ENCODE measurements around the gene ARHGAP22.
A peak's percentile ranks its signal among the peaks of the same experiment; 100 is the strongest.

The ARHGAP22 gene

DNA sequence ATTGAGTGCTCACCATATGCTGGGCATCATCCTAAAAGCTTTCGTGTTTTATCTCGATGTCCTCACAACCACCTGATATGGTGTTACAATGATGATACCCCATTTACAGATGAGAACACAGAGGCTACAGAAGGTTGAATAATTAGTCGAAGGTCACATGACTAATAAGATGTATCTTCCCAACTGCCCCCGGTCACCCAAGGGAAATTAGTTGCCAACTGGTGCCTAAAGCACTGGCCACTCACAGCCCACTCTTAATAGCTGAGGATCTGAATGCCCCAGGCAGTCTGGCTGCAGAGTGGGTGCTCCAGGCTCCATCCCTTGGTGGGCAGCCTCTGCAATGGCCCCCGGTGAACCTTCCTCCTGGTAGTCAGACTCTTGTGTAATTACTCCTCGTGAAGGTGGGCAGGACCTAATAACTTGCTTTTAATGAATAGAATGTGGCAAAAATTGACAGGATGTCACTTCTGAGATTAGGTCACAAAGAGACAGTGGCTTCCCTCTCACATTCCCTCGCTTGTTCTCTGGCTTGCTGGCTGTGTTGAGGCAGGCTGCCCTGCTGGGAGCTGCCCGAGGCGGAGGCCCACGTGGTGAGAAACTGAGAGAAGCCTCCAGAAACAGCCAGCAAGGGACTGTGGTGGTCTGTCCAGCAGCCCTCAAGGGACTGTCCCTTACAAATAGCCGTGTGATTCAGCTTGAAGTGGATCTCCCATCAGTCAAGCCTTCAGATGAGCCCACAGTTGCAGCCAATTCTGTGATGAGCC is 109.4 kb downstream of the ARHGAP22 start:
- DNase-seq = no peak

DNA sequence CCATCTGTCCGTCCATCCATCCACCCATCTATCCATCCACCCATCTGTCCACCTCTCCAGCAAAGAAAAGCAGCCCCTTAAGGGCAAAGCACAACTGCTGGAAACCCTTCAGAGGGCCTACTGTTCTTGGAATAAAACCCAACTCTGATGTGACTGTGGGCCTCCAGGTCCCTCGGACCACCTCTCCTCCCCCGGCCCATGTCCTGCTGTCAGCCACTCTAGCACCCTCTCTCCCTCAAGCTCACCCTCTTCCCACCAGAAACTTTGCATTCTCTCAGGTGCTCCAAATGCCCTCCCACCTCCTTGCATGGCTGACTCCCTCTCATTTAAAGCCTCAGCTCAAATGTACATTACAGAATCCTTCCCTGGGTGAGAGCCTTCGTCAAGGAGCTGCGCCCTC is 110.3 kb downstream of the ARHGAP22 start:
- DNase-seq = no peak

DNA sequence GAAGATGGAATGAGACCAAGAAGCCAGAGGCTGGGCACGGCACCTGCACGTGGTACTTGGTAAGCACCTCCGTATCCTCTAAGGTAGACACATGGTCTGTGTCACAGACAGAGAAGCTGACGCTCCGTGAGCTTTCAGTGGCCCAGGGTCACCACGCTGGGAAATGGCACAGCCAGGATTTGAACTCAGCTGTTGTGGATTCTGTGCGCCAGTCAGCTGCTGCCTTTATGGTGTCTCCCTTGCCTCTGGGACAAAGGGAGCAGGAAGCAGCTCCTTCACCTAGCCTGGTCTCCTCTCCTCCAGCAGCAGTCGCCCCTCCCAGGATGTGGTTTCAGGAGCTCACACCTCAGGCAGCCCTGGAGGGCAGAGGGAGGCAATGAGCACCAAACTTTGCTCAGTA is 110.8 kb downstream of the ARHGAP22 start:
- no peak for DNase-seq

DNA sequence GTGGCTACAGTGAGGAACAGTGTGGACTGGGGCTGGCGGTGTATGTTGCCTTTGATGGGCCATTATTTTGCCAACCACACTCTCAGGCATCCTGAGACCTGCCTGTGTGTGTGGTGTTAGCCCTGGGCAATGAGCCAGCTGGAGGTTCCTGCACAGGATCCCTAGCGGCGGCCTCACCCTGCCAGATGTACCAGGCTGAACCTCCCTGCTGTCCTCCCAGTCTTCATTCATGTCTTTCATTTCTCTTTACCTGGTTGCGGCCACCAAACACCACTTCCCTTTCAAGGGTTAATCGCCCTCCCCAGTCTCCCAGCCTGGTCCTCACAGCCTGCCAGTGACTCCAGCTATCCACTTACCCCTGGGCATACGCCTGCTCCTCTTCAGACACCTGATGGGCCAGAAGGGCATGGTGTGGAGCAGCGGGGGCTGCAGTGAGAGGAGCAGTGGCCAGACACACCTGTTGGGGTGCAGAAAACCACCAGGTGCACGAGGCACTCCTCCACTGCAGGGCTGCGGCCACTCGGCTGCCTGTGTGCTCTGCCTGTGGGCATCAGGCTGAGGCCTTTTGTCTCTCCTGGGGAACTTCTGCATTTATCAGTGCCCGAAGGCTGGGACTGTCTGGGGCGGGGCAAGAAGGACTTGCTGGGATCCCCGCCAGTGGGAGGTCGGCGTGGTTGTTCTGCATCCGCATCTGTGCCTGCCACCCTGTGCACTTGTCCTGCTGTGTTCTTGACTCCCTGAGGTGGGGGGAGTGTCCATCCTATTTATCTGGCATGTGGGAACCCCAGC is 111.6 kb downstream of the ARHGAP22 start:
- peak; percentile 92 to 96 for DNase-seq

DNA sequence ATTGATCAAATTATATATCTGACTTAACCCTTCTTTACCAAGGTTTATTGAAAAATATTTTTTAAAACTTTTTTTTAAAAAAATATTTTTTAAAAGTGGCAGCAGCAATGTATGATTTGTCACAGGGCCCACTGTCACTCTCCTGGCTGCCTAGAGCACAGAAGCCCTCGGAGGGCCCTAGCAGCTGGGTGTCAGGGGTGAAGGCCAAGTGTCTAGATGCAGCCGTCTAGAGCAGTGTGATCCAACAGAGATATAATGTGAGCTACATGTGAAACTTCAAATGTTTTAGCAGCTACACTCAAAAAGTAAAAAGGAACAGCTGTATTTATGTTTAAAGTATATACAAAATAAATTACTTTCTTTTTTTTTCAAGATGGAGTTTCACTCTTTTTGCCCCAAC is 112.7 kb downstream of the ARHGAP22 start:
- DNase-seq = no peak

DNA sequence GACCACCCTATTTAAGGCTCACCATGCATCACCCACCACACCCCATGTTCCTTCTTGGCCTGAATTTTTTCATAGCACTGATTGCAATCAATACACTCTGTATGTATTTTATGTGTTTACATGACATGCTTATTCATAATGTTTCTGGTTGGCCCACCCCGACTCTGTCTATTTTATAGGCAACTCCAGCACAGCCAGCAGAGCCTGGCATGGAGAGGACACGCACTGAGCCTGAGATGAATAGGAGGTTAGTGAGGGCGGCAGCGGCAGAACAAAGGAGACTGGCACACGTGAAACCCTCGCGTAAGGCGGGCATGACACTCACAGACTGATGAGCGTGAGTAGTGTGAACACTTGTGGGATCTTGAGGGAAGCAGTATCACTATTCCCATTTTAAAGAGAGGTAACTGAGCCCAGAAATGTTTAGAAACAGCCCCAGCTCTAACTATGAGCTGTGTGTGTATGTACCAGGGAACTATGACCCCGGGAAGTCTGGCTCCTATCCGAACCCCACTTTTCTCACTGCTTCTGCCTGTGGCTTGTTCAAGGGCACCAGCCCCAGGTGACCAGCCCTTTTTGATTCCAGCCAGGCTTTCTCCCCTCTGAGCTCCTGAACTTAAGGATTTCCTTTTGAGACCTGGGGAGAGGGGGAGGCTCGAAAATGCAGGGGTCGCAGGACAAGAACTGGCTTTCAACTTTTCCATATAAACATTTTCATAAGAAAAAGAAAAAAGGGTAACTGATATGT is 113.3 kb downstream of the ARHGAP22 start:
- DNase-seq = no peak

DNA sequence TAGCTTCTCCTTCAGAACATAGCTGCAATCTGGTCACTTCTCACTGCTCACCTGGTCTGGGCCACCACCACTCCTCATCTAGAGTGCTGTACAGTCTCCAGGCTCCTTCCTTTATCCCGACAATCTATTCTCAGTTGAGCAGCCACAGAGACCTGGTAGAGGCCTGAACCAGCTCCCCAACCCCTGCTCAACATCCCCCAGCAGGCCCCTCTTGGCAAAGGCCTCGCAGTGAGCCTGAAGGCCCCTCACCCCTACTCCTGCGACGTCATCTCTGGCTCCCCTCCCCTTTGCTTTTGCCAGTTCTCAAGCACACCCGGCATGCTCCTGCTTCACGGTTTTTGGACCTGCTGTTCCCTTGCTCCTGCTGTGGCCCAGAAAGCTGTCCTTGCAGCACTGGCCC is 113.9 kb downstream of the ARHGAP22 start:
- no peak for DNase-seq

DNA sequence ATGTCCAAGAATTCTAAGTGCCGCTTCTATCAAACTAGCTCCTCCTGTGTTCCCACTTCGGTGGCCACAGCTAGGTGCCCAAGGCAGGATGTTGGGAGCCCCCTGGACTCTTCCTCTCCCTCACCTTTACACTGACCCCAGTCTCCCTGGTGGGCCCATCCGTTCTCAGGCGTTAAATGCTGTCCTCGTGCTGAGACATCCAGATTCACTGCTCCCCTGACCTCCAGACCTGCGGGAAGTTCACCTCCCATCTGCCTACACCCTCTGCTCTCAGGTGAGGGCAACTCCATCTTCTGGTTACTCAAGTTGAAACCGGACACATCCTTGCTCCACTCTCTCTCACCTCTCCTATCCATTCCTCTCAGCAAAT is 114.3 kb downstream of the ARHGAP22 start:
- no peak for DNase-seq

DNA sequence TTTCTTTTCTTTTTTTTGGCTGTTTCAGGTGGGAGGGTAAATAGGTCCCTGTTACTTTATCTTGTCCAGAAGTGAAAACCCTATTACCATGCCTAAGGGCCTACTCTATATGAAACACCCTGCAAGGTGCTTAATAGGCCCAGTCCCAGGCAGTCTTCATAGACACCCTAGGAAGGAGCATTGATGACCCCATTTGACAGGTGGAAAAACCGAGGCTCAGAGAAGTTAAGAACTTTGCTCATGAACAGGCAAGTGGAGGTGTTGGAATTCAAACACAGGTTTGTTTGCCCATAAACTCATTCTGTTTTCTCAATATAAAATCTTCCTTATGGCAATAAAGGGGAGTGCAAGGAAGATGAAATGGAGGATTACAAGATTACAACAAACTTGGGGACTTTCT is 115.8 kb downstream of the ARHGAP22 start:
- no peak for DNase-seq

DNA sequence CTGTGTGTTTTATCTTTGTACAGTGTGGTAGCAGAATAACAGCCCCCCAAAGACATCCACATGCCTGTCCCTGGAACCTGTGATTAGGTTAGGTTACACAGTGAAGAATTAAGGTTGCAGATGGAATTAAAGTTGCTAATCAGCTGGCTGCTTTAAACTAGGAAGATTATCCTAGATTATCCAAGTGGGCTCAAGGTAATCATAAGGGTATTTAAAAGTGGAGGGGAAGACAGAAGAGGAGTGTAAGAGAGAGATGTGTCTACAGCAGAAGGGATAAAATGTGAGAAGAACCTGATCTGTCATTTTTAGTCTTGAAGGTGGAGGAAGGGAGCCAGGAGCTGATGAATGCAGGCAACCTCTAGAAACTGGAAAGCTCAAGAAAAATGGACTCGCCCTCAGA is 117.6 kb downstream of the ARHGAP22 start:
- no peak for DNase-seq

DNA sequence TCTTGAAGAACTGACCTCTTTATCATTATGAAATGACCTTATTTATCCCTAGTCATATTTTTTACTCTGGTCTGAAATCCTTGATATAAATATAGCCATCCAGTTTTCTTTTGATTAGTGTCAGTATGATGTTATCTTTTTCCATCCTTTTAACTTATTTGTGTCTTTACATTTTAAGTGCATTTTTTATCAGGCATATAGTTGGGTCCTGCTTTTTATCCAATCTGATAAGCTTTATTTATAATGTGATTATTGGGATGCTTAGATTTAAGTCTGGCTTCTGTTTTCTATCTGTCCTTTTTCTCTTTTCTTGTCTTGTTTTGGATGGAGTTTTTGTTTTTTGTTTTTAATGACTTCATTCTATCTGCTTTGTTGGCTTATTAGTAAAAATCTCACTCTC is 119.2 kb downstream of the ARHGAP22 start:
- DNase-seq = no peak

DNA sequence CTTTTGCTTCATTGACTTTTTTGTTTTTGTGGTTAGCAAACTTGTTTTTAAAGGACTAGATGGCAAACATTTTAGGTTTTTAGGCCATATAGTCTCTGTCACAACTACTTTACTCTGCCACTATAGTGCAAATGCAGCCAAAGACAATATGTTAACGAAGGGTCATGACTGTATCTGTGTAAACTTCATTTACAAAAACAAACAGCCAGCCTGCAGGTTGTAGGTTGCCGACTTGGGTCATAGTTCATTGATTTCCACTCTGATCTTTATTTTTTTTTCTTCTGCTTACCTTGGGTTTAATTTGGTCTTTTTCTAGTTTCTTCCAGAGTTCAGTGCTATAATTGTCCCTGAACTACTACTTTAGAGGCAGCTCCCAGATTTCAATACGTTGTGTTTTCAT is 120.0 kb downstream of the ARHGAP22 start:
- no peak for DNase-seq

DNA sequence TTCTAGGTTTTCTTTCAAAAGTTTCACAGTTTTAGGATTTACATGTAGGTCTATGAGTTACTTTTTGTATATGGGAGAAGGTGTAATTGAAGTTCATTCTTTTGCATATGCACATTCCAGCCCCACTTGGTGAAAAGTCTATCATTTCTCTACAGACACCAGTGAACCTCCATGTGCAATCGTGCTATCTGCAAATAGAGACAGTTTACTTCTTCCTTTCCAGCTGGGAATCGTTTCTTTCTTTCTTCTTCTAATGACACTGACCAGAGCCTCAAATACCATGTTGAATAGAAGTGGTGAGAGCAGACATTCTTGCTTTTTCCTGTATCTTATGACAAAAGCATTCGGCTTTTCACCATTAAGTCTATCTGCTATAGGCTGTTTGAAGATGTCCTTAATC is 122.7 kb downstream of the ARHGAP22 start:
- DNase-seq = no peak

DNA sequence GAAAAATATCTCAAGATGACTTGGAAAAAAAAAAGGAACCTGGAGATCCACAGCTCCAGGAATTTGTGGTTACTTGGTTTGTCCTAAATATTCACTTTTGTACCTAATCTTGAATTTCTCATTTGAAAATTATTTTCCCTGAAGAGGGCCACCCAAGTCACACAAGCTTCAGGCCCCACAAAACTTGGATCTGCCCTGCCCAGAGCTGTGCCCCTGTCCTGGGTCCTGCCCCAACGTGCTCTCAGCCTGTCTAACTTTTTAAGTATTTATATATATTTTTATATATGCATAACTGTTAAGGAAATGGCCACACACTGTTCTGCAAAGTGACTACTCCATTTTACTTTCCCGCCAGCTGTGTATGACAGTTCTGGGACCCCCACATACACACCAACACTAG is 123.5 kb downstream of the ARHGAP22 start:
- DNase-seq = no peak

DNA sequence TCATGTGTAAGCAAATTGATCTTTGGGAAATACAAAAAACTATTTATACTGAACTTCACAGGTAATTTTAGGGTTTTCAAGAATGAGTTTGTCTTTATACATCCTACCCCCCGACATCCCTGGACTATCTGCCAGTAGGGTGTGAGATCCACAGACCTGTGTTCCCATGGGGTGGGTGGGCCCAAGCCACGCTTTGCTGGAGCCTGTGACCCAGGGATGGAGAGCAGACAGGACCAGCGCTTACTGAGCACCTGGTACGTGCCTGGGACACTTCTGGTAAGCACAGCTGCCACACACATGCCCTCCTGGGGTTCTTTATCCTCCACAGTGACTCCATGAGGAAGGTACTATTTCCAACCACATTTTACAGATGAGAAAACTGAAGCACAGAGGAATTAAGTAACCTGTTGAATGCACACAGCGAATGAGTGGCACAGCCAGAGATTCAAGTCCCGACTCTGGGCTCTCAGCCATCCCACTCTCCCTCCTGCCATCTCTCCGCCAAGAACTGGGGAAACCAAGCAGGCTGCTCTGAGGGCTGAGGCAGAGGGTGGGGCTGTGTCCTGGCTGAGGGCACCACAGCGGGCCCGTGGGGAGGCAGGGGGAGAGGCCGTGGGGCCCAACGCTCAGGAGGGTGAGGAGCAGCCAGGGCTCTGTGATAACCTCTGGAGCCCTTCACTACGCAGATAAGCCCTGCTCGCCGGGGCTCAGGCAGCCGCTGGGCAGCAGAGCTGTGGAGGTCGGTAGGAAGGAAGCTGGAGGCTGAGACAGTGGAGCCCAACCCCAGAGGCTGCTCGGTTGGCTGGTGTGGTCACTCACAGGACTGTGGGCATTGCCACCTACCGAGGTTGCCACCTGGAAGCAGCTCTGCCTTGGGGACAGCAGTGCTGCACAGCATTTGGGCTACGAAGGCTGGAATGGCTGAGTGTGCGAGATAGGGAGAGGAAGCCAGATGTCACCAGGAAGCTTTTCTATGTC is 124.2 kb downstream of the ARHGAP22 start:
- DNase-seq = no peak

DNA sequence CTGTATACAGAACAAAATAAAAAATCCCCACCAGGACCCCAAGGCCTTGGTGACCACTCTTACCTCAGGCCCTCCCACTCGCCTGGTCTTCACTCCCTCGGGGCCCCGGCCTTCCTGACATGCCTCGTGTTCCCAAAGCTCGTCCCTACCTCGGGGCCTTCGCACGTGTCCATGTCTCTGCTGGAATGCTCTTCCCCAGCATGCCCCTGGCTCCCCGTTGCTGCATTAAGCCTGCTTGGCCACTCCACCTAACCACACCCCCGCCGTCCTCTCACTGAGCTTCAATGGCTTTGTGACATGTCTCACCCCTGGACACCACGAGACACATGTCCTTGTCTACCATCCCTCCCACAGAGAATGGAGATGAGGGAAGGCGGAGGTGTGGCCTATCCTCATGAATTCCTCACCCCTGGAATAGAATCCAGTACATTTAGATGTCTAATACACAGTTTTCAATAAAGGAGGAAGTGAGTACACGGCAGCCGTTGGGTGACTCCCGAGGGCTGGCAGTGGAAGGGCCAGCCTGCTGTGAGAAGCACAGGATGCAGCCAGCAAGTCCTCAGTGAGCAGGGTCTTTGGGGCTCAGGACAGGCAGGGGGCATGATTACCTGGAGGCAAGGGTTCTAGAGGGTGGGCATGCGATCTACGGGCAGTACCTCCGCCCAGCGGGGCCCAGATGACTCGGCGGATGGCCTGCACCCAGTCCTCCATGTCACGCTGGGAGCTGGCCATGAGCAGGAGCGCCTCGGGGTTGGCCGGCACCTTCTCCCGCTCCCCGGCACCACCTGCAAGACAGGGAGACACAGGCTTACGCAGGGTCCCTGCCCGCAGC is 125.7 kb downstream of the ARHGAP22 start:
- peak; percentile 67 to 76 for DNase-seq

DNA sequence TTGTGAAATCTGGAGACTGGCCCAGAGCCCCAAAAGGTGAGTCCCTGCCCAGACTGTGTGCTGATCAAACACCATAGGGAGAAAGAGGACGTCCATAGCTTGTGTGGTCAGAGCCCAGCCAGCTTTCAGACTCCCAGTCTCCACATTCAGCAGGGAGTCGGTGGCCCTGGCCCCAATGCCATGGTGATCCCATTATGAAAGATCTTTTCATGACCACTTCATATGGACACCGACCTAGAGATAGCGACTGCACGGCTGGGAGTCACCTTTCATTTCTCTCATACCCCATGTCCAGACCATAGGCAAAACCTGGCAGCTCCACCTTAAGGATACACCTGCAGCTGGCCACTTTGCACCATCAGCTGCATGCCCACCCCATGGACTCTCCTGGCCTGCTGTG is 126.4 kb downstream of the ARHGAP22 start:
- DNase-seq = no peak

DNA sequence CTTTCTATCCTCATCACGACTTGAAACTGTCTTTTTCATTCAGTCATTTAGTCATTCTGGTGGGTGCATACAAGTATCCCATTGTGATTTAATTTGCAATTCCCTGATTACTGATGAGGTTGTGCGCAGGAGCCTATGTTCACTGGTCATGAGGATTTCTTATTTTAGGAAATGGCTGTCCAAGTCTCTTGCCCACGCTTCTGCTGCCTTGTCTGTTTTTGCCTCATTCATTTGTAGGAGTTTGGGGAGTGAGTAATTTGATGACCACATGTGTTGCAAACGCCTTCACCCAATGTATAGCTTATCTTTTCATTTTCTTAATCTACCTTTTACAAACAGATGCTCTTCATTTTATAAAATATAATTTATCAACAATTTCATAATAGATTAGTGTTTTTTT is 127.3 kb downstream of the ARHGAP22 start:
- no peak for DNase-seq

DNA sequence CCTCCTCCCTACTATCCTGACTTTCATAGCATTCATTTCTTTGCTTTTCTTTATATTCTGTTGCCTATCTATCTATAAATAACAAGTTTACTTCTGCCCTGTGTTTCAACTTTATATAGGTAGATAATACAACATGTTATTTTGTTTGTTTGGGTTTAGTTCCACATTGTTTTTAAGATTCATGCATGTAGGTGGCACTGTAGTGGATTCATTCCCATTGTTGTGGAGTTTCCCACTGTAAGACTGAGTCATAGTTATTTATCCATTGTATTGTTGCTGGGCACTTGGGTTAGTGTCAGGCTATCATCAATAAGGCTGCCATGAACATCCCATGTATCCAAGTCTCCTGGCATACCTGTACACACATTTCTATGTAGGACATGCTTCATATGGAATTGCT is 127.7 kb downstream of the ARHGAP22 start:
- no peak for DNase-seq

DNA sequence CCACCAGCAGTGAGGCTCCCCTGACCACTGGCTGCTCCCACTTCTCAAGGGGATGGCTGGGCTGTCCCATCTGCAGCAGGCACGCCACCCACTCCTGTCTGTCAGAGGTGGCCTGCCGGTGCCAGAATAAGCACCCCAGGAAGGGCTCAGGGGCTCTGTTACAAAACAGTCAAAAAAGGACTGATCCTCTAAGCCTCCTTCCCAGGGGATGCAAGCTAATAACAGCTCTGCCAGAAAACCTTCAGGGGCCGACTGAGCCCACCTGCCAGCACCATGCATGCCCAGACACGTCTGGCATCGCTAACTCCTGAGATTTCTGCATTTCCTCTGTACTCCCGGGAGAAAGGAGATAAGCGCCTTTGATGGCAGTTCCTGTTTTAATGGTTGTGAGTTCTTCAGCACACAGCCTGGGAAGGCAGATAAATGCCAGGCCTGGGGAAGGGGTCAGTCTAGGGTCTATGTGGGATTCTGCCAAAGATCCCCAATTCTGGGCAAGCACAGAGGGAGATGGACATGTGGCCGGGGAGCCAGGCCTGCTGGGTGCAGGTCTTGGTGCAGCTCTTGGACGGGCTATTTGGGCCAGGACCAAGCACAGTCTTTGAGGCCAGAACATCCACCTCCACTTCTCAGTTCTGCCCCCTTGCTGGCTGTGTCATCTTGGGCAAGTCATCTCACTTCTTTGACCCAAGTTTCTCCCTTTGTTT is 128.4 kb downstream of the ARHGAP22 start:
- no peak for DNase-seq

DNA sequence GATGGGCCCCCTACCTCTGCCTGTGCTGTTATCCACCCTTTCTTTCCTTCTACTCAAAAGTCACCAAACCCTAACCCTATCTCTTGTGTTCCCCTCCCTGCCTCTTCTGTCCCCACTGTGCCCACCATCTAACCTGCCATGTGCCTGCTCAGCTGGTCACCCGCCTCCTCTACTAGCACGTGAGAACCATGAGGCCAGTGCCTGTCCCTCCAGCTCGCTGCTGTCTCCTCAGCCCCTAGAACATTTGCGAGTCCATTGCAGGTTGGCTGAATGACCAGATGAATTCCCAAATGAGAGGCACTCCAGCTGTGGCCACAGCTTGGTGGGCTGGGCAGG is 129.0 kb downstream of the ARHGAP22 start:
- no peak for DNase-seq

All from Kasumi-1 (cell line).